Activated CD4-positive, alpha-beta T cell treated with anti-CD3 and anti-CD28 coated beads, Interleukin-2, amount 10 ng/mL, durations not matched to agents 7 days and 5 days (primary cell): ENCODE measurements around the gene EMC10. TPM values are rescaled to one million over a fixed set of nuclear protein-coding genes. Genes with fewer than 3 reads are reported as not detected.
A peak's percentile ranks its signal among the peaks of the same experiment; 100 is the strongest.
"Not testable (repeated sequence)": the region's sequence is repeated elsewhere in the genome, so short reads cannot be mapped to it uniquely, and the experiment has no call there.

Experiments
- CTCF ChIA-PET: fragments of 350-600 bp; sonication (Branson Sonifier 250); formaldehyde crosslinking; loops from one replicate; lab custom pipeline; 2021; ENCODE audit warnings: antibody characterized with exemption; lab: Charles Lee
- POLR2A ChIA-PET: fragments of 350-600 bp; sonication (Branson Sonifier 250); formaldehyde crosslinking; loops from one replicate; lab custom pipeline; 2021; ENCODE audit warnings: antibody characterized with exemption; lab: Charles Lee
- DNase-seq: peaks from one replicate; pipeline ENCODE4 v3.0.0-alpha.2; 2020
- H3K27ac Mint-ChIP-seq: one replicate; pipeline ENCODE4 v1.8.0; 2021; ENCODE audit warnings: mild to moderate bottlenecking, moderate library complexity, mixed read lengths
- H3K27me3 Mint-ChIP-seq: one replicate; pipeline ENCODE4 v1.8.0; 2021; ENCODE audit warnings: mixed read lengths
- H3K36me3 Mint-ChIP-seq: one replicate; pipeline ENCODE4 v1.8.0; 2021; ENCODE audit warnings: low read depth, mixed read lengths
- H3K4me1 Mint-ChIP-seq: one replicate; pipeline ENCODE4 v1.8.0; 2021; ENCODE audit warnings: mixed read lengths
- H3K4me3 Mint-ChIP-seq: one replicate; pipeline ENCODE4 v1.8.0; 2021; ENCODE audit warnings: mild to moderate bottlenecking, moderate library complexity, mixed read lengths
- H3K9me3 Mint-ChIP-seq: one replicate; pipeline ENCODE4 v1.8.0; 2021; ENCODE audit warnings: mixed read lengths
- total RNA-seq, 2 experiments: library from RNA; stranded (reverse); gene quantifications; one replicate each; pipeline ENCODE4 v1.2.3, GENCODE V29; 2021

Gene EMC10
- total RNA-seq, 2 experiments from 2014 or later = 57.8 to 64.9 TPM

GRCh38 chr19:50518091-50519005 is 42.0 kb downstream of the EMC10 start:
- H3K27ac Mint-ChIP-seq = no peak overlapping the region
- no peaks in the 10 kb centered on the region for H3K4me1 Mint-ChIP-seq
- no peak overlapping the region for H3K4me3 Mint-ChIP-seq
- no peaks in the 10 kb centered on the region for H3K36me3 Mint-ChIP-seq
- CTCF ChIA-PET = interaction anchor here (1.4 to 1.5 kb wide), 2 partner anchors 18 to 37 kb away, joined by 3 to 5 read pairs; no protein-coding TSS in a partner anchor
- H3K27me3 Mint-ChIP-seq = peaks cover 2% of the 10 kb centered on the region
- no peak for DNase-seq
- no peaks in the 10 kb centered on the region for H3K9me3 Mint-ChIP-seq
- POLR2A ChIA-PET = no interaction called here

GRCh38 chr19:50519006-50519575 is 42.8 kb downstream of the EMC10 start:
- Mint-ChIP-seq H3K4me3 (no peak overlapping the region), H3K9me3 (no peaks in the 10 kb centered on the region), H3K27ac (no peak overlapping the region), H3K27me3 (peaks cover 2% of the 10 kb centered on the region), H3K36me3 (no peaks in the 10 kb centered on the region), H3K4me1 (no peaks in the 10 kb centered on the region)
- POLR2A ChIA-PET = no interaction called here
- CTCF ChIA-PET = interaction anchor here (1.4 to 1.5 kb wide), 2 partner anchors 17 to 36 kb away, joined by 3 to 5 read pairs; no protein-coding TSS in a partner anchor
- no peak for DNase-seq

- Mint-ChIP-seq H3K27ac (no peak overlapping the region), H3K36me3 (no peaks in the 10 kb centered on the region), H3K4me1 (no peaks in the 10 kb centered on the region), H3K27me3 (no peaks in the 10 kb centered on the region), H3K9me3 (no peaks in the 10 kb centered on the region), H3K4me3 (no peak overlapping the region)
- POLR2A ChIA-PET = no interaction called here
- CTCF ChIA-PET = interaction anchor here (0.7 kb wide), 1 partner anchor 857 kb away, joined by 3 read pairs; no protein-coding TSS in a partner anchor
- DNase-seq = no peak
These were observed 44.6 kb downstream of the EMC10 start for GRCh38 chr19:50520822-50521465.

GRCh38 chr19:50522881-50523280 is 46.6 kb downstream of the EMC10 start:
- no peak overlapping the region for H3K4me3 Mint-ChIP-seq
- H3K27me3 Mint-ChIP-seq = no peaks in the 10 kb centered on the region
- no peaks in the 10 kb centered on the region for H3K4me1 Mint-ChIP-seq
- POLR2A ChIA-PET = no interaction called here
- H3K36me3 Mint-ChIP-seq = no peaks in the 10 kb centered on the region
- no peak overlapping the region for H3K27ac Mint-ChIP-seq
- no peak for DNase-seq
- no peaks in the 10 kb centered on the region for H3K9me3 Mint-ChIP-seq
- CTCF ChIA-PET = interaction anchor here (0.5 to 1.2 kb wide), 2 partner anchors 18 to 26 kb away, joined by 3 to 4 read pairs; no protein-coding TSS in a partner anchor

DNA sequence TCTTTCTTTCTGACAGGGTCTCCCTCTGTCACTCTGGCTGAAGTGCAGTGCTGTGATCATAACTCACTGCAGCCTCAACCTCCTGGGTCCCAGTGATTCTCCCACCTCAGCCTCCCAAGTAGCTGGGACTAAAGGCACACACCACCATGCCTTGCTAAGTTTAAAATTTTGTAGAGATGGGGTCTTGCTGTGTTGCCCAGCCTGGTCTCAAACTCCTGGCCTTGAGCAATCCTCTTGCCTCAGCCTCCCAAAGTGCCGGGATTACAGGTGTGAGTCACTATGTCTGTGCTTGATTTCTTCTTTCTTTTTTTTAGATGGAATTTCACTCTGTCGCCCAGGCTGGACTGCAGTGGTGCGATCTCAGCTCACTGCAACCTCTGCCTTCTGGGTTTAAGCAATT is 51.7 kb downstream of the EMC10 start:
- H3K4me1 Mint-ChIP-seq, H3K27me3 Mint-ChIP-seq, CTCF ChIA-PET: not testable (repeated sequence)

GRCh38 chr19:50531171-50531612 is 54.9 kb downstream of the EMC10 start:
- ChIA-PET POLR2A (no interaction called here), CTCF (no interaction called here)
- peaks cover 5% of the 10 kb centered on the region for H3K27me3 Mint-ChIP-seq
- no peaks in the 10 kb centered on the region for H3K36me3 Mint-ChIP-seq
- no peak overlapping the region for H3K4me3 Mint-ChIP-seq
- H3K4me1 Mint-ChIP-seq = no peaks in the 10 kb centered on the region
- peaks cover 5% of the 10 kb centered on the region for H3K9me3 Mint-ChIP-seq
- no peak overlapping the region for H3K27ac Mint-ChIP-seq
- no peak for DNase-seq

More for the DNA sequence above, 51.7 kb downstream of the EMC10 start:
- POLR2A ChIA-PET, H3K36me3 Mint-ChIP-seq, H3K27ac Mint-ChIP-seq, H3K9me3 Mint-ChIP-seq, DNase-seq, H3K4me3 Mint-ChIP-seq: not testable (repeated sequence)

GRCh38 chr19:50532952-50533351 is 56.6 kb downstream of the EMC10 start:
- Mint-ChIP-seq H3K27me3 (peaks cover 5% of the 10 kb centered on the region), H3K36me3 (no peaks in the 10 kb centered on the region), H3K4me1 (no peaks in the 10 kb centered on the region), H3K27ac (no peak overlapping the region), H3K9me3 (peaks cover 5% of the 10 kb centered on the region), H3K4me3 (no peak overlapping the region)
- POLR2A ChIA-PET = no interaction called here
- no peak for DNase-seq
- CTCF ChIA-PET = interaction anchor here (1.6 kb wide), 1 partner anchor 54 kb away, joined by 4 read pairs; no protein-coding TSS in a partner anchor

DNA sequence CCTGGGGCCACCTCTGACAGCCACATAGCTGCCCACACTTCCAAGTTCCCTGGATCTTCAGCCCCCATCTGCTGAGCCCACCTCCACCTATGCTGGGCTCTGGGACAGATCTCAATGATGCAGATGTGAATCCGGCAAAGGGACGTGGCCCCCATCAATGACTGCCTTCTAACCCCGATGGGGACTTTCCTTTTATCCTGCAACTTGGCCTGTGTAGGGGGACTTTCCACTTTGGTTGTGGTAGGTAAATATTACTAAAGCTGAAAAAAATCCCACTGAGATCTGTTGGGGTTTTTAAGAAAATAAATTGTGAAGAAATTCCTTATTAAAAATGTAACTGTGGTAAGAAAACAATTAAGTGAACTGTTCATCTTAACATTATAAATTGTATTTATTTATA is 58.2 kb downstream of the EMC10 start:
- ChIA-PET POLR2A (no interaction called here), CTCF (no interaction called here)
- peaks cover 5% of the 10 kb centered on the region for H3K9me3 Mint-ChIP-seq
- no peaks in the 10 kb centered on the region for H3K4me1 Mint-ChIP-seq
- no peak overlapping the region for H3K4me3 Mint-ChIP-seq
- DNase-seq = no peak
- peaks cover 5% of the 10 kb centered on the region for H3K27me3 Mint-ChIP-seq
- no peak overlapping the region for H3K27ac Mint-ChIP-seq
- H3K36me3 Mint-ChIP-seq = no peaks in the 10 kb centered on the region

GRCh38 chr19:50535672-50536187 is 59.4 kb downstream of the EMC10 start:
- ChIA-PET CTCF (interaction anchor here (0.6 to 1.4 kb wide), 2 partner anchors 17 to 269 kb away, joined by 3 read pairs; no protein-coding TSS in a partner anchor), POLR2A (no interaction called here)
- no peaks in the 10 kb centered on the region for H3K4me1 Mint-ChIP-seq

GRCh38 chr19:50536662-50537305 is 60.5 kb downstream of the EMC10 start:
- POLR2A ChIA-PET = no interaction called here
- CTCF ChIA-PET = interaction anchor here (1.4 to 3.1 kb wide), 2 partner anchors 18 to 19 kb away, joined by 3 to 14 read pairs; no protein-coding TSS in a partner anchor
- Mint-ChIP-seq H3K9me3 (peaks cover 5% of the 10 kb centered on the region), H3K4me1 (no peaks in the 10 kb centered on the region), H3K4me3 (no peak overlapping the region), H3K27ac (no peak overlapping the region), H3K27me3 (peaks cover 5% of the 10 kb centered on the region), H3K36me3 (no peaks in the 10 kb centered on the region)
- no peak for DNase-seq

More at GRCh38 chr19:50535672-50536187, 59.4 kb downstream of the EMC10 start:
- Mint-ChIP-seq H3K27me3 (peaks cover 5% of the 10 kb centered on the region), H3K27ac (no peak overlapping the region), H3K4me3 (no peak overlapping the region), H3K9me3 (peaks cover 5% of the 10 kb centered on the region), H3K36me3 (no peaks in the 10 kb centered on the region)
- DNase-seq = no peak

- POLR2A ChIA-PET = no interaction called here
- CTCF ChIA-PET = interaction anchor here (1.2 to 3.1 kb wide), 3 partner anchors 8 to 385 kb away, joined by 3 to 14 read pairs (median 5); no protein-coding TSS in a partner anchor
- H3K27ac Mint-ChIP-seq = no peak overlapping the region
- H3K4me1 Mint-ChIP-seq = no peaks in the 10 kb centered on the region
- DNase-seq = no peak
- no peaks in the 10 kb centered on the region for H3K36me3 Mint-ChIP-seq
- H3K4me3 Mint-ChIP-seq = no peak overlapping the region
- H3K27me3 Mint-ChIP-seq = peaks cover 3% of the 10 kb centered on the region
- peaks cover 5% of the 10 kb centered on the region for H3K9me3 Mint-ChIP-seq
These were observed 61.0 kb downstream of the EMC10 start for GRCh38 chr19:50537306-50537685.

DNA sequence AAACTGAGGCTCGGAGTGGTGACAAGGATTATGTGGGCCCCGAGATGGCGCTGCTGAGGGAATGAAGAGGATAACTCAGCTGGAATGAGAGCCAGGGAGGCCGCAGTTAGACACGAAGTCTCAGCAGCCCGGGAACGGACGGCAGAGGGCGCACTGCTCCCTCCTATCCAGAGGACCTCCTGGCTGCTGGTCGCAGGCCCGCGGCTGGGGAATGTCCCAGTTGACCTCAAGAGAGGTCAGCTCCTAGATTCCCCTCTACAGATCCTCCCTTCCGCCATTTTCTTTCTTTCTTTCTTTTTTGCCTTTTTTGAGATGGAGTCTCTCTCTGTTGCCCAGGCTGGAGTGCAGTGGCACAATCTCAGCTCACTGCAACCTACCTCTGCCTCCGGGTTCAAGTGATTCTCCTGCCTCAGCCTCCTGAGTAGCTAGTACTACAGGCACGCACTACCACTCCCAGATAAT is 61.5 kb downstream of the EMC10 start:
- no peaks in the 10 kb centered on the region for H3K4me1 Mint-ChIP-seq
- no peak overlapping the region for H3K27ac Mint-ChIP-seq
- ChIA-PET POLR2A (no interaction called here), CTCF (interaction anchor here (1.2 to 3.1 kb wide), 4 partner anchors 9 to 384 kb away, joined by 3 to 14 read pairs (median 4); partner anchors contain the start of gene JOSD2)
- H3K27me3 Mint-ChIP-seq = no peaks in the 10 kb centered on the region
- no peak overlapping the region for H3K4me3 Mint-ChIP-seq
- peaks cover 5% of the 10 kb centered on the region for H3K9me3 Mint-ChIP-seq
- peak; percentile 64 for DNase-seq
- H3K36me3 Mint-ChIP-seq = no peaks in the 10 kb centered on the region
